ENCODE measurements around the gene SNCB. TPM values are rescaled to one million over a fixed set of nuclear protein-coding genes. Genes with fewer than 3 reads are reported as not detected.
"Not testable (repeated sequence)": the region's sequence is repeated elsewhere in the genome, so short reads cannot be mapped to it uniquely, and the experiment has no call there.

Gene SNCB
- total RNA-seq, 1 donor from 2014 or later: 1.4 TPM

GRCh38 chr5:176597417-176598389, 32.6 kb downstream of the SNCB start:
- no peak for DNase-seq

- peak; percentile 77 for DNase-seq
Observed at GRCh38 chr5:176596689-176597416, 33.5 kb downstream of the SNCB start.

GRCh38 chr5:176596069-176596644, 34.2 kb downstream of the SNCB start:
- DNase-seq: no peak

- no peak for DNase-seq
Observed at GRCh38 chr5:176595386-176595943, 34.9 kb downstream of the SNCB start.

GRCh38 chr5:176594554-176594953, 35.8 kb downstream of the SNCB start:
- no peak for DNase-seq

- no peak for DNase-seq
Observed at GRCh38 chr5:176593273-176593869, 37.0 kb downstream of the SNCB start.

DNA sequence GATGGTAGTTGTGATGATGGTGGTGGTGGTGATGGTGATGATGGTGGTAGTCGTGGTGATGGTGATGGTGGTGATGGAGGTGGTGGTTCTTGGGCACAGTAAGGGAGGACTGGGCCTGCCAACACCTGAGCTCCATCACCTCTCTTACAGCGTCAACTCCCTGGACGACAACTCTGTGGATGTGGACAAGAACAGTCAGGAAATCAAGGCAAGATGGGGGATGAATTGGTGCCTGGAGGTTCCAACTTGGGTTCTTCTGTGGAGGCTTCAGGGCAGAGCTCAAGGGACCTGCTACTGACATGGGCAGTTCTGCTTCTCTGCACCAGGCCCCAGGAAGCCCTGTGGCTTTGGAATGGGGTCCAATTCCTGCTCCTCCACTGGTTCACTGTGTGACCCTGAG, 37.8 kb downstream of the SNCB start:
- no peak for DNase-seq

- DNase-seq: not testable (repeated sequence)
Observed at GRCh38 chr5:176591667-176592066, 38.7 kb downstream of the SNCB start.

DNA sequence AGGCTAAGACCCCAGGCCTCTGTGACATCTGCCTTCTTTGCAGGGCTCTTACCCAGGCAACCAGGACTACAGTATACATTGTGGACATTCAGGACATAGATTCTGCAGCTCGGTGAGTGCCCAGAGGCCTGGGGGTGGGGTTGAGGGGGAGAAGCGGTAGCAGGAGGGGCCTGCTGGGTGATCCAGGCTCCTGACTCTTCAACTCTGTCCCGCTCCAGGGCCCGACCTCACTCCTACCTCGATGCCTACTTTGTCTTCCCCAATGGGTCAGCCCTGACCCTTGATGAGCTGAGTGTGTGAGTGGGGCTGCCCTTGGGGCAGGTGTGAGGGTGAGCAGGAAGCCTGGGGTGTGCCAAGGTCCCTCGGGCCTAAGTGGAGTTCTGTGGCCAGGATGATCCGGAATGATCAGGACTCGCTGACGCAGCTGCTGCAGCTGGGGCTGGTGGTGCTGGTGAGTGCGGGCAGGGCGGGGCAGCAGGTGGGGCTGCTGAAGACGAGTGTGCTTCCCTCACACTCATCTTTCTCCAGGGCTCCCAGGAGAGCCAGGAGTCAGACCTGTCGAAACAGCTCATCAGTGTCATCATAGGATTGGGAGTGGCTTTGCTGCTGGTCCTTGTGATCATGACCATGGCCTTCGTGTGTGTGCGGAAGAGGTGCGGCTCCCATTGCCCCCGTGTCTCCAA, 40.2 kb downstream of the SNCB start:
- no peak for DNase-seq

DNA sequence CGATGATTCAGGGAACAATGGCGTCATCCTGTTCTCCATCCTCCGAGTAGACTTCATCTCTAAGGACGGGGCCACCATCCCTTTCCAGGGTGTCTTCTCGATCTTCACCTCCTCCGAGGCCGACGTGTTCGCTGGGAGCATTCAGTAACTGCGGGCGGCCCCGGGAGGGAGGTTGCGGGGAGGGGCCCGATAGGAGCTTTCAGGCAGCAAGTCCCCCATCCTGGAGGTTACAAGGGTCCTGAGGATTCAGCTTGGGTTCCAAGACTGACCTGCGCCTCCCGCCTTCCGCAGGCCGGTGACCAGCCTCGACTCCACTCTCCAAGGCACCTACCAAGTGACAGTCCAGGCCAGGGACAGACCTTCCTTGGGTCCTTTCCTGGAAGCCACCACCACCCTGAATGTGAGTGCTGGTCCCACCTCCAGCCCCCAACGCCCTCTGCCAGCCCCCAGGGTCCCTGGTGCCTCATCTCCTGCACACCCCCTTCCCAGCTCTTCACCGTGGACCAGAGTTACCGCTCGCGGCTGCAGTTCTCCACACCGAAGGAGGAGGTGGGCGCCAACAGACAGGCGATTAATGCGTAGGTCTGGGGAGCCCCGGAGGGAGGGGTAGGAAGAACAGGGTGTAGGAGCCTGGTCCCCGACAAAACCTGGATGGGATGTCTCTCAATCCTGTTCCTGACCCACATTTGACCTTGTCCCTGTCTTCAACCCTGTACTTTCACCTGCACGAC, 41.1 kb downstream of the SNCB start:
- no peak for DNase-seq

- DNase-seq: no peak
Observed at GRCh38 chr5:176588297-176588696, 42.0 kb downstream of the SNCB start.

GRCh38 chr5:176587398-176587797, 42.9 kb downstream of the SNCB start:
- DNase-seq: no peak

DNA sequence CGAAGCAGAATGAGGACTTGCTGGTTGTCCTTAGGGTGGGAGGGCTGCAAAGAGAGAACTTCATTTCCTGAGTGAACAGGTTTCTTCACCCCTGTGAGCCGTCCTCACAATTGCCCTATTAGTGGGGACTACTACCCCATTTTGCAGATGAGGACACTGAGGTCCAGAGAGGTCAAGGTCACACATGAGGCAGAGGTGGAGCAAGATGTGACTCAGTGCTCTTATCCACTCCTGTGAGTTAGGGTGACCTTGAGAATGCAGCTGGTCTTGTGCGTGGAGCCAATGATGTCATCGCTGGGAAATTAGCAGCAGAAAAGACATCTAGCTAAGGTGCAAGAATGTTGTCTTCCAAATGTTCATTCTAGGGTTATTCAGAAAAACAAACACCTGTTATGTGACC, 47.3 kb downstream of the SNCB start:
- peak; percentile 7 for DNase-seq

GRCh38 chr5:176581361-176581760, 49.0 kb downstream of the SNCB start:
- no peak for DNase-seq

DNA sequence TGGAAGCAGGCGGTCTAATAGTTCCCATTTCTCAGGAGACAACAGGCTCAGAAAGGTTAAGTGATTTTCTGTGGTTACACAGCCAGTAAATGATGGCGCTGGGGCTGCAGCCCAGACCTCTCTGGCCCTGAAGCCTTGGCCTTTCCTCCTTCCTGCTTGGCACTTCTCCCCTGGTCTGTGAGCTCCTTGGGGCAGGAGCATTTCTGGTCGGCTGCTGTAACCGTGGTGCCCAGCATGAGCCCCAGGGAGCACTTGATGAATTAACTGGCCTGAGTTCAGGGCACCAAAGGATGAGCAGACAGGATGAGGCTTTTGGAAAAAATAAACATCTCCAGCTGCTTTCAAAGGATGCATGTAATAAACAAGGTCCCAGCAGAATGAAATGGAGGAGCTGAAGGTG, 51.0 kb downstream of the SNCB start:
- DNase-seq: no peak

GRCh38 chr5:176578391-176578808, 51.9 kb downstream of the SNCB start:
- DNase-seq: peak; percentile 72

DNA sequence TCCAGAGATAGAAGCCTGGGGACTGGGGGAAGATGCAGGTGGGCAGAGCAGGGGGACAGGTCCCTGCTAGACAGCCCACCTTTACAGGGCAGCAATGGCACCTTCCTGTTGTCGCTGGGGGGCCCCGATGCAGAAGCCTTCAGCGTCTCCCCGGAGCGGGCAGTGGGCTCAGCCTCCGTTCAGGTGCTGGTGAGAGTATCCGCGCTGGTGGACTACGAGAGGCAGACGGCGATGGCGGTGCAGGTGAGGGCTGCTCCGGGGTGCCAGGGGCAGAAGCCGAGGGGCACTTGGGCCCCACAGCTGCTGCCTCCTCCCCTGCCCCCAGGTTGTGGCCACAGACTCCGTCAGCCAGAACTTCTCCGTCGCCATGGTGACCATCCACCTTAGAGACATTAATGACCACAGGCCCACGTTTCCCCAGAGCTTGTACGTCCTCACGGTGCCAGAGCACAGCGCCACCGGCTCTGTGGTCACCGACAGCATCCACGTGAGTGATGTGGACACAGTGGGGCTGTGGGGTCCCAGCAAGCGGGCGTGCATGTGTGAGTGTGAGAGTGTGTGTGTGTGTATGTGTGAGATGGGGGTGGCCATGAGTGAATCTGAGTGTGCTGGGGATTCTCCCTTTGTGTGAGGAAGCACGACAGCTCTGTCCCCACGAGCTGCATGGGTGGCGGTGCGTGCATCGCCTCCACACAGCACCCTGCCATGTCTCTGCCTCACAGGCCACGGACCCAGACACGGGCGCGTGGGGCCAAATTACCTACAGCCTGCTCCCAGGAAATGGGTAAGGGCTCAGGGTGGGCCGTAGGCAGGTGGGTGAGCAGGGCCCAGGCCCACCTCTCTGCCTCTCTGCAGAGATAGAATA, 52.8 kb downstream of the SNCB start:
- no peak for DNase-seq

- DNase-seq: no peak
Observed at GRCh38 chr5:176575488-176576422, 54.6 kb downstream of the SNCB start.

GRCh38 chr5:176575066-176575465, 55.3 kb downstream of the SNCB start:
- DNase-seq: no peak

Data from dermis blood vessel endothelial cell (primary cell).